OCI-LY3 (cell line): Measurements from ENCODE around the gene SSUH2.
A peak's percentile ranks its signal among the peaks of the same experiment; 100 is the strongest.
"Not testable (repeated sequence)": the region's sequence is repeated elsewhere in the genome, so short reads cannot be mapped to it uniquely, and the experiment has no call there.

Experiments used
- H2AFZ ChIP-seq: fragments of 200-600, 300-600 bp; shearing (Covaris generic); 2 replicates; pipeline ENCODE4 v1.6.0; 2014; ENCODE audit warnings: antibody characterized with exemption, low read depth, low read length
- H3K27ac ChIP-seq: fragments of 200-600, 300-600 bp; sonication (generic); 2 replicates; pipeline ENCODE4 v1.5.1; 2014; ENCODE audit warnings: mild to moderate bottlenecking, low read length, moderate library complexity, mixed read lengths
- H3K27me3 ChIP-seq: fragments of 200-600, 300-600 bp; sonication (generic); 2 replicates; pipeline ENCODE4 v1.6.1; 2014; ENCODE audit warnings: low read depth, low read length, mixed read lengths
- H3K36me3 ChIP-seq: fragments of 200-600, 300-600 bp; sonication (generic); replicated peaks from 2 replicates; pipeline ENCODE3; 2014; ENCODE audit warnings: low read depth, low read length, mixed read lengths
- H3K4me1 ChIP-seq: fragments of 300-600, 200-600 bp; sonication (generic); 2 replicates; pipeline ENCODE4 v1.6.1; 2014; ENCODE audit warnings: low read length, mixed read lengths
- H3K4me2 ChIP-seq: fragments of 200-600, 300-600 bp; sonication (generic); 2 replicates; pipeline ENCODE4 v1.6.1; 2014; ENCODE audit warnings: low read length, mixed read lengths
- H3K4me3 ChIP-seq: fragments of 300-600, 200-600 bp; sonication (generic); 2 replicates; pipeline ENCODE4 v1.5.1; 2014; ENCODE audit warnings: antibody characterized with exemption, mild to moderate bottlenecking, low read length, moderate library complexity
- H3K79me2 ChIP-seq: fragments of 300-600, 200-600 bp; shearing (Covaris generic); 2 replicates; pipeline ENCODE4 v1.6.1; 2014; ENCODE audit warnings: mild to moderate bottlenecking, low read length, mixed read lengths
- H3K9ac ChIP-seq: fragments of 300-600, 200-600 bp; shearing (Covaris generic); 2 replicates; pipeline ENCODE4 v1.6.0; 2014; ENCODE audit warnings: mild to moderate bottlenecking, low read length, moderate library complexity
- H3K9me3 ChIP-seq: fragments of 200-600, 300-600 bp; shearing (Covaris generic); 2 replicates; pipeline ENCODE4 v1.6.1; 2014; ENCODE audit warnings: low read length, mixed read lengths; ENCODE audit not compliant: insufficient read depth
- H4K20me1 ChIP-seq: fragments of 200-600, 300-600 bp; sonication (generic); 2 replicates; pipeline ENCODE4 v1.6.1; 2016; ENCODE audit warnings: low read length, mixed read lengths; ENCODE audit not compliant: insufficient read depth
- EZH2phosphoT487 ChIP-seq: fragments of 200-600 bp; shearing (Covaris generic); IDR thresholded peaks from 2 replicates; pipeline ENCODE4 v1.6.1; 2018; ENCODE audit warnings: antibody characterized with exemption, mixed run types, low read depth
- TF ChIP-seq, protein P1 (sequence below): fragments of 200-600, 300-600 bp; sonication (generic); IDR thresholded peaks from 2 replicates; pipeline ENCODE4 v1.5.1; 2014; ENCODE audit warnings: antibody characterized with exemption, low read length, low read depth

SSUH2 gene, protein sequence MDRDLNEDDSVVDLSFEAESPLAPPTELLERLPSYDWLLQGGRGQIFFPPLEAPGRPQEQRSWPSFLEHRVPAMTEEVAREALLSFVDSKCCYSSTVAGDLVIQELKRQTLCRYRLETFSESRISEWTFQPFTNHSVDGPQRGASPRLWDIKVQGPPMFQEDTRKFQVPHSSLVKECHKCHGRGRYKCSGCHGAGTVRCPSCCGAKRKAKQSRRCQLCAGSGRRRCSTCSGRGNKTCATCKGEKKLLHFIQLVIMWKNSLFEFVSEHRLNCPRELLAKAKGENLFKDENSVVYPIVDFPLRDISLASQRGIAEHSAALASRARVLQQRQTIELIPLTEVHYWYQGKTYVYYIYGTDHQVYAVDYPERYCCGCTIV

DNA sequence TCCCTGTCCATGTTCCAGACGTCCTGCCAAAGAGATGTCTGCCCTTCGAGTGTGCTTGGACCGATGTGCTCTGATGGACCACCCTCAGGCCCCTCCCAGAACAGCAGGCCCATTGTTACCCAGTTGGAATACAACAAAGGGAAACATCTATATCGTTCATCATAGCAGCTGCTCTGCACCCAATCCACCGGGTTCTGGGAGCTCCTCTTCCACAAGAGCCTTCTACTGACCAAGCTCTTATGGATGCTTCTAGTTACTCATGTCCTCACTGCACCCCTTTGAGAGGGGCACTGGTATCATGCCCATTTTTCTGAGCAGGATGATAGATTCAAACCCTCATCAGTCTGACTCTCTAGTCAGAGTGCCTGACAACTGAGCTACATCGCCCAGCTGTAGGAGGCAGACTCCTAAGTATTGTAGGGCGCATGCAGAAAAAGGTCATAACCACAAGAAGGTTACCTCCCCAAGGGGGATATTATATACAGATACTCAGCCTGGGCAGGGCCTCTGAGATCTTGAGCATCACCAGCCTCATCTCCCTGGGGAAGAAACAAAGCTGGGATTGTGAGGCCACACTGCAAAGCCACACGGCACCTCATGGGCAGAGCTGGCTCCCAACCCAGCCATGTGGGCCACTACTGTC is at the start of gene SSUH2:
TSS of gene SSUH2 (minus strand) at position 51 of the 643 bp plus-strand sequence. CDS start at position 11, 40 bp downstream.
- TF ChIP-seq, protein P1, sequence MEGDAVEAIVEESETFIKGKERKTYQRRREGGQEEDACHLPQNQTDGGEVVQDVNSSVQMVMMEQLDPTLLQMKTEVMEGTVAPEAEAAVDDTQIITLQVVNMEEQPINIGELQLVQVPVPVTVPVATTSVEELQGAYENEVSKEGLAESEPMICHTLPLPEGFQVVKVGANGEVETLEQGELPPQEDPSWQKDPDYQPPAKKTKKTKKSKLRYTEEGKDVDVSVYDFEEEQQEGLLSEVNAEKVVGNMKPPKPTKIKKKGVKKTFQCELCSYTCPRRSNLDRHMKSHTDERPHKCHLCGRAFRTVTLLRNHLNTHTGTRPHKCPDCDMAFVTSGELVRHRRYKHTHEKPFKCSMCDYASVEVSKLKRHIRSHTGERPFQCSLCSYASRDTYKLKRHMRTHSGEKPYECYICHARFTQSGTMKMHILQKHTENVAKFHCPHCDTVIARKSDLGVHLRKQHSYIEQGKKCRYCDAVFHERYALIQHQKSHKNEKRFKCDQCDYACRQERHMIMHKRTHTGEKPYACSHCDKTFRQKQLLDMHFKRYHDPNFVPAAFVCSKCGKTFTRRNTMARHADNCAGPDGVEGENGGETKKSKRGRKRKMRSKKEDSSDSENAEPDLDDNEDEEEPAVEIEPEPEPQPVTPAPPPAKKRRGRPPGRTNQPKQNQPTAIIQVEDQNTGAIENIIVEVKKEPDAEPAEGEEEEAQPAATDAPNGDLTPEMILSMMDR = no peak
- TF ChIP-seq EZH2phosphoT487 = no peak
- Histone ChIP-seq H2AFZ (no peak within 1 kb of the TSS), H3K4me2 (no peak within 1 kb of the TSS), H3K9ac (no peak within 1 kb of the TSS), H3K4me1 (no peaks in the 10 kb centered on the region), H3K36me3 (no peaks in the 10 kb centered on the region), H3K27me3 (peaks cover 9% of the 10 kb centered on the region), H3K27ac (no peak within 1 kb of the TSS), H3K79me2 (no peaks in the 10 kb centered on the region), H4K20me1 (no peaks in the 10 kb centered on the region), H3K9me3 (no peaks in the 10 kb centered on the region), H3K4me3 (no peak within 1 kb of the TSS)

DNA sequence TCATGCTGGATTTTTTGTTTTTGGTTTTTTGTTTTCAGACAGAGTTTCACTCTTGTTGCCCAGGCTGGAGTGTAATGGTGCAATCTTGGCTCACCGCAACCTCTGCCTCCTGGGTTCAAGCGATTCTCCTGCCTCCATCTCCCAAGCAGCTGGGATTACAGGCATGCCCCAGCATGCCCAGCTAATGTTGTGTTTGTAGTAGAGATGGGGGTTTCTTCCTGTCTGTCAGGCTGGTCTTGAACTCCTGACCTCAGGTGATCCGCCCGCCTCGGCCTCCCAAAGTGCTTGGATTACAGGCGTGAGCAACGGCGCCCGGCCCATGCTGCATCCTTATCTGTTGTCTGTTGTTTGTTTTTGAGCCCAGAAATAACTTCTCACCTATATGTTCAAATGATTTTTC is 46.7 kb upstream of the SSUH2 start:
- H3K27me3 ChIP-seq, H3K9ac ChIP-seq, H3K4me1 ChIP-seq, H3K27ac ChIP-seq, H3K4me3 ChIP-seq, H2AFZ ChIP-seq, H3K79me2 ChIP-seq, H4K20me1 ChIP-seq, H3K4me2 ChIP-seq, H3K9me3 ChIP-seq, H3K36me3 ChIP-seq: not testable (repeated sequence)

DNA sequence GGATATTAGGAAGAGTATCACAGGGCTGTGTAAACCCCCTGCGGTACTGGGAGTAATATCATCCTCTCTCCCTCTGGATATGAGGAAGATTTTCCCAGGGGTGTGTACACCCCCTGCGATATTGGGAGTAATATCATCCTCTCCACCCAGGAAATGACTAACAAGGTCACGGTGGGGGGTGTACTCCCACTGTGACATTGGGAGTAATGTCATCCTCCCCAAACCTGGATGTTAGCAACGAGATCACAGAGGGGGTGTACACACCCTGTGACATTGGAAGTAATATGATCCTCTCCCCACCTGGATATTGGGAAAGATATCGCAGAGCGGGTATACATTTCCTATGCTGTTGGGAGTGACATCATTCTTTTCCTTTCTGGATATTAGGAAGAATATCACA is 40.4 kb upstream of the SSUH2 start:
- H3K4me2 ChIP-seq, H3K79me2 ChIP-seq, H3K9ac ChIP-seq, H3K9me3 ChIP-seq, H3K36me3 ChIP-seq, H4K20me1 ChIP-seq, H3K27me3 ChIP-seq, H2AFZ ChIP-seq, H3K27ac ChIP-seq, H3K4me3 ChIP-seq: not testable (repeated sequence)
- H3K4me1 ChIP-seq = peaks cover 17% of the 10 kb centered on the region

DNA sequence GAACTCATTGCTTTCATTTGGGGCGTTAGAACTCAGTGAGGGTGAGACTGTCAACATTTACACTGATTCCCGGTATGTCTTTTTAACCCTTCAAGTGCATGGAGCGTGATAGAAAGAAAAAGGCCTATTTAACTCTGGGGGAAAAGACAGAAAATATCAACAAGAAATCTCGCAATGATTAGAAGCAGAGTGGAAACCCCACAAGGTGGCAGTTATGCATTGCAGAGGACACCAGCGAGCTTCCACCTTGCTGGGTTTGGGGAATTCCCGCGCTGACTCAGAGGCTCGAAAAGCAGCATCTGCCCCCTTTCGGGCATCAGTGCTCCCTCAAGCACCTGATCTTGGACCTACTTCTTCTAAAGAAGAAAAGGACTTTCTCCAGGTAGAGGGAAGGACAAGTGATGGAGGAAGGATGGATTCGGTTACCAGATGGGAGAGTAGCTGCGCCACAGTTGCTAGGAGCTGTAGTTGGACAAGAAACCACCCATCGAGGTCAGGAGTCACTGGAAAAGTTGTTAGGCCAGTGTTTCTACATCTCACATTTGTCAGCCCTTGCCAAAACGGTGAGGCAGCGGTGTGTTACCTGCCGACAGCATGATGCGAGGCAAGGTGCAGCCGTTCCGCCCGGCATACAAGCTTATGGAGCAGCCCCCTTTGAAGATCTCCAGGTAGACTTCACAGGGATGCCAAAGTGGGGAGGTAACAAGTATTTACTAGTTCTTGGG is 38.4 kb upstream of the SSUH2 start:
- H3K4me1 ChIP-seq = peaks cover 17% of the 10 kb centered on the region
- not testable (repeated sequence) for H3K9me3 ChIP-seq, H3K79me2 ChIP-seq, H4K20me1 ChIP-seq, H3K36me3 ChIP-seq, H3K27me3 ChIP-seq, H3K4me3 ChIP-seq, H3K27ac ChIP-seq
- peak overlapping the region; percentile 74; the same call in 1 of the 2 replicates for H2AFZ ChIP-seq
- TF ChIP-seq, protein P1 = peak; percentile 53
- H3K9ac ChIP-seq = peak overlapping the region; percentile 30; the same call in 1 of the 2 replicates
- H3K4me2 ChIP-seq = peak overlapping the region; percentile 59

DNA sequence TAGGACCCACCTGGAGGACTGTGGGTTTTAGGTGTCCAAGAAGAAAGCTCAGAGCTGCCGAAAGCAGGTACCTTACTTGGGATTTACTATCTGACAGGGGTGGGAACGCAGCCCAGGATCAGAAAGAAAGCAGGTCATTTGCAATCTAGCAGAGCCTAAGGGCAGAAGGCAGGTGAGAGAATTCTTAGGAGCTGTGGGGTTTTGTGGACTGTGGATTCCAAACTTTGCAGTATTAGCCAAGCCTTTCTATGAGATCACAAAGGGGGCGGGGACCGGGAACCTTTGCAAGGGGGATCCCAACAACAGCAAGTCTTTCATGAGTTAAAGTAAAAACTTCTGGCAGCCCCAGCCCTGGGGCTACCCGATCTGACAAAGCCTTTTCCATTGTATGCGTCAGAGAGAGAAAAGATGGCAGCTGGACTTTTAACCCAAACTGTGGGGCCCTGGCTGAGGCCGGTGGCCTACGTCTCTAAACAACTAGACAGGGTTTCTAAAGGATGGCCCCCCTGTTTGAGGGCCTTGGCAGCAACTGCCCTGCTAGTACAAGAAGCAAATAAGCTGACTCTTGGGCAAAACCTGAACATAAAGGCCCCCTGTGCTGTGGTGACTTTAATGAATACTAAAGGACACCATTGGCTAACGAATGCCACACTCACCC is 37.4 kb upstream of the SSUH2 start:
- not testable (repeated sequence) for H3K9ac ChIP-seq, H3K36me3 ChIP-seq, H3K4me2 ChIP-seq, H3K4me3 ChIP-seq, H3K79me2 ChIP-seq, H4K20me1 ChIP-seq, H3K27me3 ChIP-seq, H3K9me3 ChIP-seq, H2AFZ ChIP-seq, H3K27ac ChIP-seq
- peaks cover 17% of the 10 kb centered on the region for H3K4me1 ChIP-seq
